HL-60 (cell line): ENCODE results near the gene DCDC2C.

Experiments used
- DNase-seq, 2 experiments: peaks; one replicate each; pipeline ENCODE4 v3.0.0-alpha.2; 2010 to 2020; ENCODE audit warnings: low read depth in 1 of 2, low spot score in 1 of 2
- H3K27ac ChIP-seq: fragments of 250-450 bp; sonication (Bioruptor Pico); replicated peaks from 2 replicates; pipeline ENCODE4 v1.5.1; 2020; ENCODE audit warnings: mild to moderate bottlenecking, moderate library complexity
- H3K27me3 ChIP-seq: fragments of 250-450 bp; sonication (Bioruptor Pico); 2 replicates; pipeline ENCODE4 v1.5.1; 2021; ENCODE audit warnings: mild to moderate bottlenecking, moderate library complexity; ENCODE audit not compliant: insufficient read depth, poor library complexity, severe bottlenecking
- H3K4me3 ChIP-seq: replicated peaks from 2 replicates; pipeline ENCODE4 v1.5.1; 2011; ENCODE audit warnings: mild to moderate bottlenecking, control low read depth, low read length; ENCODE audit not compliant: insufficient read depth
- GABPA ChIP-seq: IDR thresholded peaks from 2 replicates; pipeline ENCODE4 v1.6.1; 2012; ENCODE audit warnings: low read depth
- POLR2AphosphoS5 ChIP-seq: IDR thresholded peaks from 2 replicates; pipeline ENCODE4 v1.6.1; 2012; ENCODE audit warnings: low read depth
- REST ChIP-seq: IDR thresholded peaks from 2 replicates; pipeline ENCODE4 v1.6.1; 2012; ENCODE audit warnings: low read depth; ENCODE audit not compliant: insufficient replicate concordance
- SPI1 ChIP-seq: IDR thresholded peaks from 2 replicates; pipeline ENCODE4 v1.6.1; 2012; ENCODE audit warnings: low read depth, mild to moderate bottlenecking, borderline replicate concordance
- TF ChIP-seq, protein P1 (sequence below): IDR thresholded peaks from one replicate; pipeline ENCODE4 v1.5.1; 2011; ENCODE audit warnings: low read length, control low read depth, inconsistent platforms; ENCODE audit not compliant: insufficient read depth

Gene DCDC2C

GRCh38 chr2:3873899-3874298 lies 170.5 kb downstream of the DCDC2C start:
- H3K27me3 ChIP-seq: no peaks in the 10 kb centered on the region
- no peak overlapping the region for H3K27ac ChIP-seq
- no peak for DNase-seq
- TF ChIP-seq POLR2AphosphoS5: no peak
- TF ChIP-seq REST: no peak
- TF ChIP-seq, protein P1, sequence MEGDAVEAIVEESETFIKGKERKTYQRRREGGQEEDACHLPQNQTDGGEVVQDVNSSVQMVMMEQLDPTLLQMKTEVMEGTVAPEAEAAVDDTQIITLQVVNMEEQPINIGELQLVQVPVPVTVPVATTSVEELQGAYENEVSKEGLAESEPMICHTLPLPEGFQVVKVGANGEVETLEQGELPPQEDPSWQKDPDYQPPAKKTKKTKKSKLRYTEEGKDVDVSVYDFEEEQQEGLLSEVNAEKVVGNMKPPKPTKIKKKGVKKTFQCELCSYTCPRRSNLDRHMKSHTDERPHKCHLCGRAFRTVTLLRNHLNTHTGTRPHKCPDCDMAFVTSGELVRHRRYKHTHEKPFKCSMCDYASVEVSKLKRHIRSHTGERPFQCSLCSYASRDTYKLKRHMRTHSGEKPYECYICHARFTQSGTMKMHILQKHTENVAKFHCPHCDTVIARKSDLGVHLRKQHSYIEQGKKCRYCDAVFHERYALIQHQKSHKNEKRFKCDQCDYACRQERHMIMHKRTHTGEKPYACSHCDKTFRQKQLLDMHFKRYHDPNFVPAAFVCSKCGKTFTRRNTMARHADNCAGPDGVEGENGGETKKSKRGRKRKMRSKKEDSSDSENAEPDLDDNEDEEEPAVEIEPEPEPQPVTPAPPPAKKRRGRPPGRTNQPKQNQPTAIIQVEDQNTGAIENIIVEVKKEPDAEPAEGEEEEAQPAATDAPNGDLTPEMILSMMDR: no peak
- no peak for TF ChIP-seq GABPA
- TF ChIP-seq SPI1: no peak
- H3K4me3 ChIP-seq: no peak overlapping the region

DNA sequence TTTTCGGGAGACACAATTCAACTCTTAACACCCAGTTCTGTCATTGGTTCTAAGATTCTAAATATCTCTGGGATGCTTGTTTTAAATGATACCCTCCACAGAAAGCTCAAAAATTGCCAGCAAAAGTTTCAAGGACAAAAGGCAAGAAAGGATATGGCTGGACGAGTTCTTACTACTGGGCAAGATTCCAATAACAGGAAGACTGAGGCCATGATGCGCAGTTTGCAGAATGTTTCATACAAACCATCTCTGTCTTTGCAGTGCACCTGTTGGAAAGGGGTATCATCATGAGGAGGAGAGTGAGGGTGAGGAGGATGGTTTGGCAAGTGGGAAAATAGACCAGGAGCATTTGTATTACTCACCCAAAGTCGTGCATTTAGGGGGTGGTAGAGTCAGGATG lies 172.8 kb downstream of the DCDC2C start:
- TF ChIP-seq REST (no peak), SPI1 (no peak), GABPA (no peak), POLR2AphosphoS5 (no peak)
- TF ChIP-seq, protein P1: no peak
- H3K27ac ChIP-seq: no peak overlapping the region
- no peaks in the 10 kb centered on the region for H3K27me3 ChIP-seq

DNA sequence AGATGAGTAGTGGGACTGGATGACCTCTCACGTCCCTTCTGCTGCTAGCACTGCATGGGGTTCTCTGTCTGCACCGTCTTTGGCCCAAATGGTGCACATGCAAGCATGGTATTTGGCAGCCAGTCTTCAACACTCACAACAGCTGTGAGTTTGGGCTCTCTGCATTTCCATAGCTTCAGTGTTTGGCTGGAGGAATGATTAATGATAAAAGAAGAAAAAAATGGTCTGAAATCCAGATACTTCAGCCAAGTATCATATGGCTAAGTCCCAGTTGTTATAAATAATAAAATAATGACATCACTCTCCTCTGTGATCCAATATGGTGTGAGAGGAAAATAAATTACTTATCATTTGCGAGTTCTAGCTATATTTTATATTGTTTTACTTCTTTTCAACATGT lies 173.3 kb downstream of the DCDC2C start:
- no peak overlapping the region for H3K4me3 ChIP-seq
- no peak for TF ChIP-seq SPI1
- TF ChIP-seq, protein P1: no peak
- TF ChIP-seq GABPA: no peak
- no peak for TF ChIP-seq POLR2AphosphoS5
- no peak for TF ChIP-seq REST
- H3K27me3 ChIP-seq: no peaks in the 10 kb centered on the region
- no peak for DNase-seq
- no peak overlapping the region for H3K27ac ChIP-seq

More for the DNA sequence above, 172.8 kb downstream of the DCDC2C start:
- DNase-seq: no peak
- no peak overlapping the region for H3K4me3 ChIP-seq
